ENCODE data around the gene MRPS30. TPM values are rescaled to one million over a fixed set of nuclear protein-coding genes. Genes with fewer than 3 reads are reported as not detected.

MRPS30 gene
- total RNA-seq, 6 experiments from 2014 or later = 23.5 to 71.2 (median 28.8) TPM

GRCh38 chr5:44794371-44794770 lies 14.4 kb upstream of the MRPS30 start:
- Histone ChIP-seq H3K4me1 (no peaks in the 10 kb centered on the region), H3K27ac (no peak overlapping the region), H3K27me3 (no peaks in the 10 kb centered on the region), H3K36me3 (no peaks in the 10 kb centered on the region), H3K4me3 (no peak overlapping the region), H3K9me3 (no peaks in the 10 kb centered on the region)
- WGBS (ENCODE audit: insufficient coverage, low coverage, low lambda C conversion rate, missing lambda C conversion rate) = 80% methylated on average over 1 of the region's 1 CpG
- intact Hi-C loops (cut with DNase I) = no loop called here
- no peak for DNase-seq
- ATAC-seq = no peak
- TF ChIP-seq CTCF (IDR thresholded peaks at IDR 0.05) (no peak), POLR2A (IDR thresholded peaks at IDR 0.05) (no peak)

GRCh38 chr5:44795496-44795895 lies 13.3 kb upstream of the MRPS30 start:
- ATAC-seq = no peak
- Histone ChIP-seq H3K36me3 (no peaks in the 10 kb centered on the region), H3K27me3 (no peaks in the 10 kb centered on the region), H3K4me3 (no peak overlapping the region), H3K9me3 (no peaks in the 10 kb centered on the region), H3K4me1 (no peaks in the 10 kb centered on the region), H3K27ac (no peak overlapping the region)
- no peak for TF ChIP-seq POLR2A (IDR thresholded peaks at IDR 0.05)
- no peak for TF ChIP-seq CTCF (IDR thresholded peaks at IDR 0.05)
- 100% methylated on average over 1 of the region's 4 CpGs for WGBS (ENCODE audit: insufficient coverage, low coverage, low lambda C conversion rate, missing lambda C conversion rate)
- intact Hi-C loops (cut with DNase I) = no loop called here
- DNase-seq = no peak

GRCh38 chr5:44797841-44798240 lies 10.9 kb upstream of the MRPS30 start:
- DNase-seq = no peak
- Histone ChIP-seq H3K36me3 (no peaks in the 10 kb centered on the region), H3K4me1 (no peaks in the 10 kb centered on the region), H3K27ac (no peak overlapping the region), H3K27me3 (no peaks in the 10 kb centered on the region), H3K9me3 (no peaks in the 10 kb centered on the region), H3K4me3 (no peak overlapping the region)
- intact Hi-C loops (cut with DNase I) = no loop called here
- TF ChIP-seq POLR2A (IDR thresholded peaks at IDR 0.05) (no peak), CTCF (IDR thresholded peaks at IDR 0.05) (no peak)
- no peak for ATAC-seq
- 66% methylated on average over 3 of the region's 3 CpGs for WGBS (ENCODE audit: insufficient coverage, low coverage, low lambda C conversion rate, missing lambda C conversion rate)

GRCh38 chr5:44801992-44802391 lies 6.8 kb upstream of the MRPS30 start:
- TF ChIP-seq CTCF (IDR thresholded peaks at IDR 0.05) (no peak), POLR2A (IDR thresholded peaks at IDR 0.05) (no peak)
- ATAC-seq (no peak), DNase-seq (no peak)
- no peak overlapping the region for H3K27ac ChIP-seq
- no peaks in the 10 kb centered on the region for H3K4me1 ChIP-seq
- H3K36me3 ChIP-seq = no peaks in the 10 kb centered on the region
- intact Hi-C loops (cut with DNase I) = no loop called here
- no peaks in the 10 kb centered on the region for H3K9me3 ChIP-seq
- H3K27me3 ChIP-seq = no peaks in the 10 kb centered on the region
- H3K4me3 ChIP-seq = no peak overlapping the region
- WGBS (ENCODE audit: insufficient coverage, low coverage, low lambda C conversion rate, missing lambda C conversion rate) = 70% methylated on average over 1 of the region's 1 CpG

GRCh38 chr5:44806608-44807007 lies 2.1 kb upstream of the MRPS30 start:
- WGBS (ENCODE audit: insufficient coverage, low coverage, low lambda C conversion rate, missing lambda C conversion rate) = 74% methylated on average over 2 of the region's 2 CpGs
- ATAC-seq = no peak

More at GRCh38 chr5:44806608-44807007, 2.1 kb upstream of the MRPS30 start:
- no peaks in the 10 kb centered on the region for H3K27me3 ChIP-seq
- no peaks in the 10 kb centered on the region for H3K9me3 ChIP-seq
- peaks cover 0 to 14% (median 3%) of the 10 kb centered on the region in 4 donors for H3K4me1 ChIP-seq
- H3K4me3 ChIP-seq = no peak overlapping the region
- TF ChIP-seq POLR2A (IDR thresholded peaks at IDR 0.05) (no peak), CTCF (IDR thresholded peaks at IDR 0.05) (no peak)
- DNase-seq = no peak
- intact Hi-C loops (cut with DNase I) = no loop called here
- H3K36me3 ChIP-seq = peaks cover 0 to 3% (median 0%) of the 10 kb centered on the region in 4 donors
- H3K27ac ChIP-seq = no peak overlapping the region
